Motor neuron (in vitro differentiated cells): ENCODE measurements around the gene KIF24. TPM values are rescaled to one million over a fixed set of nuclear protein-coding genes. Genes with fewer than 3 reads are reported as not detected.

ENCODE experiments used
- ATAC-seq, 8 experiments: fragments of 200-7000 bp; cut with Tn5 transposase; replicated peaks in 6 of 8; 2 replicates each; pipeline ENCODE4 v1.8.0; 2021; ENCODE audit warnings: mild to moderate bottlenecking in 8 of 8, moderate library complexity in 8 of 8
- H3K27ac ChIP-seq, 2 donors: fragments of 250-450 bp; sonication (Bioruptor Pico); 2 replicates each; pipeline ENCODE4 v1.9.0; 2021; ENCODE audit warnings: antibody characterized with exemption in 2 of 2, mild to moderate bottlenecking in 2 of 2, moderate library complexity in 1 of 2
- H3K4me1 ChIP-seq, 2 donors: fragments of 250-450 bp; sonication (Bioruptor Pico); replicated peaks in 1 of 2; 2 replicates each; pipeline ENCODE4 v1.6.1; 2021; ENCODE audit warnings: antibody characterized with exemption in 2 of 2, mild to moderate bottlenecking in 2 of 2, moderate library complexity in 1 of 2
- H3K4me3 ChIP-seq, 5 donors: fragments of 250-450 bp; sonication (Bioruptor Pico); 2 replicates each; pipeline ENCODE4 v1.9.0; 2021; ENCODE audit warnings: antibody characterized with exemption in 5 of 5, mild to moderate bottlenecking in 5 of 5, moderate library complexity in 4 of 5
- WGBS, 10 experiments: fragments of 450-650 bp; shearing (Covaris generic); methylation state at CpG; one replicate each; pipeline ENCODE4 v1.0.0; 2022; 5-methylcytosine and 5-hydroxymethylcytosine counted together
- in situ Hi-C, 9 experiments: fragments of 400-800 bp; cut with MboI; loops; one replicate each; pipeline ENCODE4 v1.15.0; 2021; ENCODE audit warnings: low sequenced_read_pairs in 9 of 9, low pct_unique_long_range_greater_than_20kb in 2 of 9; ENCODE audit not compliant: unreplicated experiment in 9 of 9
- total RNA-seq, 8 experiments: library from RNA; unstranded; fragments of 300-600 nt; gene quantifications; 2 replicates each; pipeline versions ENCODE4 v1.2.3 to v1.2.4, GENCODE V29; 2022

The KIF24 gene, protein sequence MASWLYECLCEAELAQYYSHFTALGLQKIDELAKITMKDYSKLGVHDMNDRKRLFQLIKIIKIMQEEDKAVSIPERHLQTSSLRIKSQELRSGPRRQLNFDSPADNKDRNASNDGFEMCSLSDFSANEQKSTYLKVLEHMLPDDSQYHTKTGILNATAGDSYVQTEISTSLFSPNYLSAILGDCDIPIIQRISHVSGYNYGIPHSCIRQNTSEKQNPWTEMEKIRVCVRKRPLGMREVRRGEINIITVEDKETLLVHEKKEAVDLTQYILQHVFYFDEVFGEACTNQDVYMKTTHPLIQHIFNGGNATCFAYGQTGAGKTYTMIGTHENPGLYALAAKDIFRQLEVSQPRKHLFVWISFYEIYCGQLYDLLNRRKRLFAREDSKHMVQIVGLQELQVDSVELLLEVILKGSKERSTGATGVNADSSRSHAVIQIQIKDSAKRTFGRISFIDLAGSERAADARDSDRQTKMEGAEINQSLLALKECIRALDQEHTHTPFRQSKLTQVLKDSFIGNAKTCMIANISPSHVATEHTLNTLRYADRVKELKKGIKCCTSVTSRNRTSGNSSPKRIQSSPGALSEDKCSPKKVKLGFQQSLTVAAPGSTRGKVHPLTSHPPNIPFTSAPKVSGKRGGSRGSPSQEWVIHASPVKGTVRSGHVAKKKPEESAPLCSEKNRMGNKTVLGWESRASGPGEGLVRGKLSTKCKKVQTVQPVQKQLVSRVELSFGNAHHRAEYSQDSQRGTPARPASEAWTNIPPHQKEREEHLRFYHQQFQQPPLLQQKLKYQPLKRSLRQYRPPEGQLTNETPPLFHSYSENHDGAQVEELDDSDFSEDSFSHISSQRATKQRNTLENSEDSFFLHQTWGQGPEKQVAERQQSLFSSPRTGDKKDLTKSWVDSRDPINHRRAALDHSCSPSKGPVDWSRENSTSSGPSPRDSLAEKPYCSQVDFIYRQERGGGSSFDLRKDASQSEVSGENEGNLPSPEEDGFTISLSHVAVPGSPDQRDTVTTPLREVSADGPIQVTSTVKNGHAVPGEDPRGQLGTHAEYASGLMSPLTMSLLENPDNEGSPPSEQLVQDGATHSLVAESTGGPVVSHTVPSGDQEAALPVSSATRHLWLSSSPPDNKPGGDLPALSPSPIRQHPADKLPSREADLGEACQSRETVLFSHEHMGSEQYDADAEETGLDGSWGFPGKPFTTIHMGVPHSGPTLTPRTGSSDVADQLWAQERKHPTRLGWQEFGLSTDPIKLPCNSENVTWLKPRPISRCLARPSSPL (N-terminal part only)
- total RNA-seq, result 1 to 10 TPM in 5 of 8 experiments, under 1 TPM in 3; 0.36 to 6.3 (median 2.1) TPM

DNA sequence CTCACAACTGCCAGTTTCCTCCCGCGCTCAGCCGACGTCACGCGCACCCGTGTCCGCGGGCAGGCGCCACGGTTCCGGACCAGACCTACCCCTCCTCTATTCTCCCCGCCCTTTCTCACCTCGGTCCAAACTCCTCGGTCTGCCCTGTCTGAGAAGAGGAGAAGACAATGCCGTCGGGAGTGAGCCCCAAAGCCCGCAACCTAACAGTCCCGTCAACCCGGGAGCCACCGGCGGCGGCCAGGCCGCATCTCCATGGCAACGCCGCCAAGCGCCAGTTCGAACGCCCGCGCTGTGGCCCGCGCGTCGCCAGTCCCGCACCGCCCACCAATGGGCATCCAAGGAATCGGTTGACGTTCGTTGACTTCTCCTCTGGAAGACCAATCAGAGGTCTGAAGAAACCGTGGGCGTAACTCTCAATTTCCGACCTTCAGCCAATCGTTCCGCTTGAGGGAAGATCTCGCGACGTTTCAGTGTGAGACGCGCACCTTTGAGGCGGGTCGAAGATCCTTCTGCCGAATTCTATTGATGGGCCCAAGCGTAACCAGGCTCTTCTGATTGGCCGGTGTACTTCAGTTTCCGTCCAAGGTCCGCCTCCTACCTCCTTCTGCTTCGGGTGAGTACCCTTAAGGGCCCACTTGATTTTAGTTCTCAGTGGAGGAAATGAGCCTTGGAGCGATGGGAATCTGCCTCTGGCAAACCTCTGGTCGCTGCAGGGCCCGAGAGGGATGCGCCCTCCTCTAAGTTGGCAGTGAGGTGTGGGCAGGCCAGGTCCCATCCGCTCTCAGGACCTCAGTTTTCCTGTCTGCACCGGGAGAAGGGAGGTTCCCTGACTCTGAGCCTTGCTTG is at the start of gene KIF24, which contains the start of gene NUDT2:
Gene KIF24, minus strand, starts transcription at position 282 of the 846 bp plus-strand sequence. CDS start 17,922 bp downstream, outside the sequence.
Gene NUDT2, plus strand, starts transcription at position 583 of the 846 bp plus-strand sequence. CDS start 9,471 bp downstream, outside the sequence.
- WGBS, 10 experiments, result 0 to 2% (median 0%) methylated on average over 6 to 27 of the region's 64 CpGs; no CpG with 5 or more reads in 3 of the 10 experiments
- peak within 1 kb of the TSS; percentile 65 to 80 for H3K27ac ChIP-seq
- in situ Hi-C loops, result no loop called here
- peak within 1 kb of the TSS; percentile 59 to 73 (median 69) for H3K4me3 ChIP-seq
- ATAC-seq, result peak; percentile 90 to 96 (median 95)
- H3K4me1 ChIP-seq, result peaks cover 18 to 21% of the 10 kb centered on the region in 2 donors

DNA sequence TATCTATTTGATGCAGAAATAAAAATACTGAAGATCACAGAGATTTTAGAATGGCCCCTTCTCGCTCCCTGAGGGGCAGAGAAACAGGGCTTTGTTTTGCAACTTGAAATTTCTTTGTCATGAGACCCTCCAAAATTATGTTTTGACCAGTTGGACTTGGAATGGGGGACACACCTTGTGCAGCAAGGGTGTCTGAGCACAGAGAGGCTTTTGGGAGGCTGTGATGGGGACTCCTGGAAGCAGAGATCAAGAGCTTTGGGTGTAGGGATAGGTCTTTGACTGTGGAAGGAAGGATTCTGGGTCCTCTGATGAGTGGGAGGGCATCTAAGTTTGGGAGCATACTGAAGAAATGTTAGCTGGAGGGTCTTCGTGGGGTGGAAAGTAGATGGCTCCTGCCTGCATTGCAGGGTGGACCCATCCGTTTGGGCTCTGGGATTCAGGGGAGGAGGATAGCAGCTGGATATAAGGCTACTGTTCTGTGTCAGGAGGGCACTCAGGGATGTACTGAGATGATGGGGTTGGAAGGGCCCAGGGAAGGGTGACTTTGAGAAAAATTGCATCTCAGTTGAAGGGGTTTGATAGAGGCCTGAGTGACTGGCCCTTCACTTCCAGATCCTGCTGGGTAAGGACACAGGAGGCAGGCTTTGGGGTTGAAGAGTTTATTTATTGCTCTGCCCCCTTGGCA is 49.5 kb upstream of the KIF24 start:
- no peak overlapping the region for H3K4me3 ChIP-seq
- 0 to 100% (median 71%) methylated on average over 1 to 3 of the region's 3 CpGs; no CpG with 5 or more reads in 2 of the 10 experiments for WGBS, 10 experiments
- ATAC-seq, result no peak
- in situ Hi-C loops, result no loop called here
- peaks cover 18 to 24% of the 10 kb centered on the region in 2 donors for H3K4me1 ChIP-seq
- H3K27ac ChIP-seq, result no peak overlapping the region

DNA sequence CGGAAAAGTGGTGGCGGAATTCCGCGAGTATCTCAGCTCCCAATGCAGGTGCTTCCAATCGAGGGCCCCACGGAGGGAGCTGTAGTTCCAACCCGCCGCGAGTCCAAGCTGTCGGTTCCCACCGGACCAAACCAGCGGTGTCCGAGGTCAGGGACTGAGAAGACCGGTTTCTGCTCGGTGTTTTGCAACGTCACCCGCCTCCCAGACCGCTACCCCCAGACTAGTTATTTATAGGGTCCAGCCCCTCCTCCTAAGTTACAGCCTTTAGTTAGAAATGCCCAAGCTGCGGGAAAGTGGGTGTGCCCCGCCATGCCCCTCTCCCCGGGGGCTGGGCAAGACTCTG is 48.3 kb upstream of the KIF24 start:
- Histone ChIP-seq H3K4me1 (peaks cover 18 to 24% of the 10 kb centered on the region in 2 donors), H3K4me3 (peak overlapping the region; percentile 36 to 50 (median 48)), H3K27ac (peak overlapping the region in 1 of 2 donors; percentile 33)
- peak in 6 of 8 experiments; percentile 0 to 13 (median 8) for ATAC-seq
- in situ Hi-C loops, result no loop called here
- 0 to 50% (median 12%) methylated on average over 2 to 18 of the region's 21 CpGs; no CpG with 5 or more reads in 3 of the 10 experiments for WGBS, 10 experiments

DNA sequence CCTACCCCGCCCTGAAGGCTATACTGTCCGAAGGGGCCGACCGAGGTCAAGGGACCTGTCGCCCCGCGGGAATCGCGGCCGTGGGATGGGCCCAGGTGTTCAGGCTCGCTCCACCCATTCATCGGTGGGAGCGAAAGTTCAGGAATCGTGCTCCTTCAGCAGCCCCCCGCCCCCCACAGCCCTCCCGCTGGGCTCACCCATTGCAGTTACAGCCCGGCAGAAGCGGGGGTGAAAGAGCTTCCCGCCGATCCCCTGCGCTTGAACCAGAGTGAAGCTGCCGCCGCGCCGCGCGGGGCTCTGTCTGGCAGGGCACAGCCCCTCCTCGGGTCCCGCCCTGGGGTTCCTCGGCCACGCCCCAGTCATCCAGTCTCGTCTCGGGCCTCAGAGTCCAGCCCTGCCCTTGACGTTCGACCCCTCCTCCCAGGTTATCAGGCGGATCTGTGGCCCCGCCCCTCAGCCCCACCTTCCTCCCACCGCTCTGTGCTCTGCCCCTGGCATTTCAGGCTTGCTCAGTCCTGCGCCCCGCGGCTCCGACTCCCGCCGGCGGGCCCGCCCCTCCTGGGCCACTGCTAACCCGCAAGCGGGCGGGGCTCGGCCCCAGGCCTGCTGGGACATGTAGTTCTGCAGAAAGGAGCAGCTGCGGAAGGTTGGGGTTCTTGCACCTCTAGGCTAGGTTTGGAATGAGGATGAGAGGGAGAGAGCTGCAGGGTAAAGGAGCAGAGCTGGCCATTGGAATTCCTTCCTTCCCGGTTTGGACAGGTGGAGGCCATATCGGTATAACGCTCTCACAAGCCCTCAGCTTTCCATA is 47.7 kb upstream of the KIF24 start, which contains the start of gene MYORG:
Gene MYORG, minus strand, starts transcription at position 303 of the 808 bp plus-strand sequence. CDS start 3,955 bp downstream, outside the sequence.
- H3K4me1 ChIP-seq, result peaks cover 16 to 24% of the 10 kb centered on the region in 2 donors
- peak within 1 kb of the TSS in 1 of 2 donors; percentile 33 for H3K27ac ChIP-seq
- 0 to 2% methylated on average over 1 to 13 of the region's 54 CpGs; no CpG with 5 or more reads in 8 of the 10 experiments for WGBS, 10 experiments
- in situ Hi-C loops, result no loop called here
- peak; percentile 73 to 87 (median 84) for ATAC-seq
- H3K4me3 ChIP-seq, result peak within 1 kb of the TSS; percentile 36 to 50 (median 48)

DNA sequence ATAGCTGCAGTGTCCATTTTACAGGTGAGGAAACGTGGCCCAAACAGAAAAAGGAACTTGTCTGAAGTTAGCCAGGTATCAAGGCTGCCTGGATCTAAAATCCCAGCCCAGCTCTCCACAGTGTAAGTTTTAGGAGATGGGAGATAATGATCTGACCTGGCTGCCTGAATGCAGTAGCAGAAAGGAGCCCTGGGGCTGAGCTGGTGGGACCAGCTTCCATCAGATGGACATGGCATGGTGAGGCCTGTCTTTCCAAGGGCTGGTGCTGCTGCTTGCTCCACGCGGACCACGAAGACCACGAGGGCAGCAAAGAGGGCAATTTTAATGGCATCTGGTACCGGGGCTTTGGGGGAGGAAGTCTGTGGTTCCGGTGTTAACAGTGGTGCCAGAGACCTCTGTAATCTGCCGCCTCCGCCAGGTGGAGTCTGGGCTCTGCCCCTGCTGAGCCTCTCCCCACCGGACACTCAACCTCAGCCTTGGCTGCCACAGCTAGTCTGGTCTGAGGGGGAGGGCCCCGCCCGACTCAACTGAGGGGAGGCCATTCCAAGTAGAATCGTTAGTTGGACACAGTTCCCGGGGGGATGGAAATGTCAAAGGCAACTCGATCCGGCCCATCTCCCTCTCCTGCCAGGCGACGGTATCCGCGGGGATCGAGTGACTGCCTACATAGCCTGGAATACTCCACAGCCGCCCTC is 47.0 kb upstream of the KIF24 start:
- H3K27ac ChIP-seq, result no peak overlapping the region
- H3K4me1 ChIP-seq, result peaks cover 10 to 16% of the 10 kb centered on the region in 2 donors
- peak; percentile 6 to 27 (median 9) for ATAC-seq
- H3K4me3 ChIP-seq, result peak overlapping the region; percentile 36 to 50 (median 48)
- in situ Hi-C loops, result no loop called here
- WGBS, 10 experiments, result 16 to 60% (median 40%) methylated on average over 2 to 9 of the region's 22 CpGs; no CpG with 5 or more reads in 5 of the 10 experiments

DNA sequence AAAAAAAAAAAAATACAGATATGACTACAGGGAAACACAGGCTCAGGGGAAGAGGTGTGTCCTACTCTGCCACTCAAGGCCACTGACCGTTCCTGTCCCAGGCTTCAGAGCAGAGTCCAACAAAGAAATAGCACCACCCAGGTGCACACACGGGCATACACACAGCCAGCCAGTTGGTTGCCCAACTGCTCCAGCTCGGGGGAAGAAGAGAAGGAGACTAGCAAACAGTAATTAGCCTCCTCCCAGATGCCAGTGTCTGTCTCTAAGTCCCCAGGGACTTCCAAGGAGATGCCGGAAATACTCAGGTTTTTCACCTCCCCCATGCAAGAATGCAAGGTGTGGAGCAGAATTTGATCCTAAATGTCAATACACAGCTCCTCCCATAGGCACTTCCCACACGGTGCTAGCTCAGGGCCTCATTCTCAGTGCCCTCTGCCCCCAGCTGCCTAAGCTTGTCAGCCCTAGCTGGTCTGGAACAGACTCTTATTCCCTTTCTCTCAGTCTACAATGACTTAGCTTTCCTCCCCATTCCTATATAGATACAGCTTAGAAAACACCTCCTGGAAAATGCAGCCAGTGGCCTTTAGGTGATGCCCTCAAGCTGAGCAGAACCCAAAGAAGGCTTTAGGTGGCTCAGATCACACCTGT is 46.0 kb upstream of the KIF24 start:
- no peak overlapping the region for H3K4me3 ChIP-seq
- WGBS, 10 experiments, result 29 to 94% (median 69%) methylated on average over 1 to 2 of the region's 5 CpGs; no CpG with 5 or more reads in 1 of the 10 experiments
- in situ Hi-C loops, result no loop called here
- no peak for ATAC-seq
- no peak overlapping the region for H3K27ac ChIP-seq
- peaks cover 6 to 11% of the 10 kb centered on the region in 2 donors for H3K4me1 ChIP-seq

DNA sequence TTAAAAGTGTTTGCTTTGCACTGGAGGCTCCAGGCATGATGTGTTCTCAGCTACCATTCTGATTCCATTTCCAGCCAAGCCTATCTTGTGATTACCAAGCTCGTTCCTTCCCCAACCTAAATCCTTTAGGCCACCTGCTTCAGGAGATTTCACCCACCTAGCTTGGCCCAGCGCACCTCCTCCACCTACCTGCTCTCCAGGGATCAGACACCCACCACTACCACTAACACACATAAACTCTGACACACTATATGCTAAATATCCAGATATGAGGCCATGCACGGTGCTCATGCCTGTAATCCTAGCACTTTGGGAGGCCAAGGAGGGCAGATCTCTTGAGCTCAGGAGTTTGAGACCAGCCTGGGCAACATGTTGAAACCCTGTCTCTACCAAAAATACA is 45.3 kb upstream of the KIF24 start:
- Histone ChIP-seq H3K27ac (no peak overlapping the region), H3K4me1 (peaks cover 4 to 6% of the 10 kb centered on the region in 2 donors), H3K4me3 (no peak overlapping the region)
- in situ Hi-C loops, result no loop called here
- 50 to 100% (median 80%) methylated on average over 1 to 2 of the region's 3 CpGs; no CpG with 5 or more reads in 1 of the 10 experiments for WGBS, 10 experiments
- no peak for ATAC-seq

DNA sequence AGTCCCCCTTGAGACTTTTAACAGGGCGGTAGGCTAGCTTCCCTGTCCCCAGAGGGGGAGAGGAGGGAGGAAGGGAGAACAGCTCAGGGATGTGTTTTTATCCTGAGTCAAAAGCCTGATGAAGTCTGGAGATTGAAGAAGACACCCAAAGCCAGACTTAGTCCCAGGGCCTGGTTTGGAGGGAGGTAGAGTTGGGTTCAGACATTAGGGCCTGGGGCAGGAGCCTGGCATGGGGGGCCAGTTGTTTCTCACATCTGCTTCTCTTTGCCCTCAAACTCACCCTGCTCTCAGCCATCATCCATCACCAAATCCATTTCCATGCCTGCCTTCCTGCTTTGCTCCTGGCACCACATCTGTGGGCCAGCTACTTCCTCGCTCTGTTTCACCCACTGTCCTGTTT is 44.7 kb upstream of the KIF24 start:
- WGBS, 10 experiments, result 60 to 83% (median 75%) methylated on average over 1 of the region's 2 CpGs; no CpG with 5 or more reads in 7 of the 10 experiments
- Histone ChIP-seq H3K4me1 (peaks cover 4 to 6% of the 10 kb centered on the region in 2 donors), H3K4me3 (no peak overlapping the region), H3K27ac (no peak overlapping the region)
- in situ Hi-C loops, result no loop called here
- no peak for ATAC-seq

DNA sequence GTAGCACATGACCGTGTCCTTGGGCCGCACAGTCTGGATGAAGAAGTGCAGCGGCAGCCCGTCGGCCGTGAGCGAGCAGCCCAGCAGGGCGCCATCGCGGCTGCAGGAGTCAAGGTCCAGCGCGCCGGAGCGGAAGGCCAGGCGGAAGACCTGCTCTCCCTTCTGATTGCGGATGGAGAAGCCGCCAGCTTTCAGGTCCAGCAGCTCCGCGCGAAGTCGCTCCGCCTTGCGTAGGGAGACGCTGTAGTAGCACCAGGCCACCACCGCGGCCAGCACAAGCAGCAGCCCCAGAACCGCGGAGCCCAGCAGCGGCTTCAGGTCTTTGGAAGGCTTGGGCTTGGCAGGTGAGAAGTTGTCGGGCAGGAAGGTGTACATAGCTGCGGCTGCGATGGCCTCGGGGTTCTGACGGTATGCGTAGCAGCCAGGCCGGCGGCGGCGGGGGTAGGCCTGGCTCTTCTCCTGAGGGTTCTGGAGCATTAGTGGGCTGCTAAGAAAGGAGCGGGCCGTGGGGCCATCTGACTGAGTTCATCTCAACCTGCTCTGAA is 43.5 kb upstream of the KIF24 start:
- H3K4me3 ChIP-seq, result no peak overlapping the region
- no peak for ATAC-seq
- H3K4me1 ChIP-seq, result peaks cover 4 to 6% of the 10 kb centered on the region in 2 donors
- 70 to 100% (median 96%) methylated on average over 2 to 23 of the region's 41 CpGs; no CpG with 5 or more reads in 3 of the 10 experiments for WGBS, 10 experiments
- H3K27ac ChIP-seq, result no peak overlapping the region
- in situ Hi-C loops, result no loop called here
